ENCODE measurements around the gene PRKG1.
A peak's percentile ranks its signal among the peaks of the same experiment; 100 is the strongest.

DNA sequence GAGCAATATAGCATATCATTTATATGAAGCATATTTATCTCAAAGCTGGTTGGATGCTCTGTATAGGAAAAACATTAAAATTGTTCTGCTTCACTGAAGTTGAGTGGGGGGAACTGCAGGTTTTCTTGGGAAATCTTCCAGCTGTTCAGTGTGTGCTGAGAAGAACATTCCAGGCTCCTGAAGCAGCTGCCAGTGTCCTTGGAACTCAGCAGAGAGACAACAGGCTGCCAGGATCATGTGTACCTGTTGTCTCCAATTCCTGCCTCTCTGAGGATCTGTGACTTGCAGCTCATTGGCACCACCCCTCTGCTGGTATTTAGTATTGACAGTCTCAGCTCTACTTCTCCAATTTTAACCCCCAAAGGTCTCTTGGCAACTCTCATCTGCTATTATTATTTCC, 42.3 kb upstream of the PRKG1 start:
- peak in 3 of 6 experiments; percentile 13 to 39 (median 36) for TF ChIP-seq CTCF (IDR thresholded peaks at IDR 0.05)
- TF ChIP-seq POLR2A (IDR thresholded peaks at IDR 0.05): no peak
